HG03457 (cell line): ENCODE data around the gene ARID1B.

Source experiments
- ATAC-seq: cut with Tn5 transposase; IDR thresholded peaks from one replicate; pipeline ENCODE4 v1.9.1; 2021; ENCODE audit warnings: moderate number of reproducible peaks; ENCODE audit not compliant: unreplicated experiment

Gene ARID1B

GRCh38 chr6:156875062-156875461, 97.9 kb downstream of the ARID1B start:
- ATAC-seq, result no peak

GRCh38 chr6:156876302-156876701, 99.1 kb downstream of the ARID1B start:
- no peak for ATAC-seq

- no peak for ATAC-seq
These were observed 100.1 kb downstream of the ARID1B start for GRCh38 chr6:156877126-156877863.

GRCh38 chr6:156878681-156879080, 101.5 kb downstream of the ARID1B start:
- ATAC-seq, result no peak

GRCh38 chr6:156879186-156879585, 102.0 kb downstream of the ARID1B start:
- ATAC-seq, result no peak

- ATAC-seq, result no peak
These were observed 102.4 kb downstream of the ARID1B start for GRCh38 chr6:156879591-156879990.

GRCh38 chr6:156880913-156881312, 103.7 kb downstream of the ARID1B start:
- ATAC-seq, result no peak

GRCh38 chr6:156881687-156882629, 104.8 kb downstream of the ARID1B start:
- ATAC-seq, result no peak

- no peak for ATAC-seq
These were observed 106.5 kb downstream of the ARID1B start for GRCh38 chr6:156883497-156884252.

GRCh38 chr6:156884306-156884705, 107.1 kb downstream of the ARID1B start:
- no peak for ATAC-seq

- ATAC-seq, result no peak
These were observed 108.4 kb downstream of the ARID1B start for GRCh38 chr6:156885562-156885961.

- ATAC-seq, result peak; percentile 77
These were observed 109.2 kb downstream of the ARID1B start for GRCh38 chr6:156886409-156886808.

- no peak for ATAC-seq
These were observed 110.6 kb downstream of the ARID1B start for GRCh38 chr6:156887623-156888269.

GRCh38 chr6:156889469-156889868, 112.3 kb downstream of the ARID1B start:
- ATAC-seq, result no peak

GRCh38 chr6:156889986-156890385, 112.8 kb downstream of the ARID1B start:
- no peak for ATAC-seq

- no peak for ATAC-seq
These were observed 113.6 kb downstream of the ARID1B start for GRCh38 chr6:156890627-156891314.

GRCh38 chr6:156897907-156898531, 120.8 kb downstream of the ARID1B start:
- ATAC-seq, result no peak

GRCh38 chr6:156899071-156899470, 121.9 kb downstream of the ARID1B start:
- no peak for ATAC-seq

- ATAC-seq, result no peak
These were observed 122.5 kb downstream of the ARID1B start for GRCh38 chr6:156899532-156900135.
